ENCODE measurements around the gene NFATC1. TPM values are rescaled to one million over a fixed set of nuclear protein-coding genes. Genes with fewer than 3 reads are reported as not detected.

Gene NFATC1
- polyA plus RNA-seq, 2 of the 4 experiments (the other 2 are of a cell fraction), result 0.52 to 1.7 TPM

DNA sequence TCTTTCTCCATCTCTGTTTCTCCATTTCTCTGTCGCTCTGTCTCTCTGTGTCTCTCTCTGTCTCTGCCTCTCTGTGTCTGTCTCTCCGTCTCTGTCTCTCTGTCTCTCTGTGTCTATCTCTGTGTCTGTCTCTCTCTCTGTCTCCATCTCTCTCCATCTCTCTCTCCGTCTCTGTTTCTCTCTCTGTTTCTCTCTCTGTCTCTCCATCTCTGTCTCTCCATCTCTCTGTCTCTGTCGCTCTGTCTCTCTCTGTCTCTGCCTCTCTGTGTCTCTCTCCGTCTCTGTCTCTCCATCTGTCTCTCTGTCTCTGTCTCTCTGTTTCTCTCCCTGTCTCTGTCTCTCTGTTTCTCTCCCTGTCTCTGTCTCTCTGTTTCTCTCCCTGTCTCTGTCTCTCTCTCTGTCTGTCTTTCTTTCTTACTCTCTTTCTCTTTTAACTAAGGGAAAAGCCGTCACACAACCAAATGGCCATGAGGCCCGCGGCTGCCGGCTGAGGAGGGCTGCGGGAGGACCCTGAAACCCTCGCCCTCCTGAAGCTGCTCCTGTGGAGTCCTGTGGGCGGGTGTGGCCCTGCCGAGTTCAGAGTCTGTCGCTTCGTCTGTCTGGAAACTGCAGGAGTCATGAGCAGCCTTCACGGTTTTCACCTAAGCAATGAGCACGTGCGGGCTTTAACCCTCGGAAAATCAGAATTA, 29.3 kb downstream of the NFATC1 start (continued):
- no peak for TF ChIP-seq EHMT2 (IDR thresholded peaks at IDR 0.05; ENCODE audit: low read depth)

DNA sequence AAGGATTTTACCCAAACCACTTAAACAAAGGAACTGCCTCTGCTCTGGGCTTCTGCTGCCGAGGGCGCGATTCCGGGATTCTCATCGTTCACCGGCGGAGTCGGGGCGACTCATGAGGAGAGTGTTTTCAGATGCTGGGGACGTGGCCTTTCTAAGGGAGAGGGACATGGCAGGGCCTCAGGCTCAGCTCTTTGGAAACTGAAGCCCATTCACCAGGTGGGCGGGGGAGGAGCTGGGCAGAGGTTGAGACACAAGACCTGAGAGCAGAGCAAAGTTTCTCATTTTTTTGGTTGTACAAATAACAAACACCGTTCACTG, 29.8 kb downstream of the NFATC1 start:
- DNase-seq (ENCODE audit: low read depth in 1 of 2, low spot score in 1 of 2) (no peak), ATAC-seq (no peak), FAIRE-seq (no peak)
- 84% methylated on average over 12 of the region's 12 CpGs for WGBS (ENCODE audit: missing lambda C conversion rate)
- Histone ChIP-seq H3K27ac (no peak overlapping the region), H3K4me2 (no peak overlapping the region), H3K4me1 (no peaks in the 10 kb centered on the region), H3K9me3 (no peaks in the 10 kb centered on the region), H3K4me3 (no peak overlapping the region)
- CTCF ChIA-PET, result no interaction called here
- POLR2A ChIA-PET, result no interaction called here
- TF ChIP-seq, protein P1, sequence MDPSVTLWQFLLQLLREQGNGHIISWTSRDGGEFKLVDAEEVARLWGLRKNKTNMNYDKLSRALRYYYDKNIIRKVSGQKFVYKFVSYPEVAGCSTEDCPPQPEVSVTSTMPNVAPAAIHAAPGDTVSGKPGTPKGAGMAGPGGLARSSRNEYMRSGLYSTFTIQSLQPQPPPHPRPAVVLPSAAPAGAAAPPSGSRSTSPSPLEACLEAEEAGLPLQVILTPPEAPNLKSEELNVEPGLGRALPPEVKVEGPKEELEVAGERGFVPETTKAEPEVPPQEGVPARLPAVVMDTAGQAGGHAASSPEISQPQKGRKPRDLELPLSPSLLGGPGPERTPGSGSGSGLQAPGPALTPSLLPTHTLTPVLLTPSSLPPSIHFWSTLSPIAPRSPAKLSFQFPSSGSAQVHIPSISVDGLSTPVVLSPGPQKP (IDR thresholded peaks at IDR 0.05; ENCODE audit: low read depth, low read length), result no peak
- no peak for TF ChIP-seq HEYL (CRISPR knock-in tag; IDR thresholded peaks at IDR 0.05)
- TF ChIP-seq, protein P2, sequence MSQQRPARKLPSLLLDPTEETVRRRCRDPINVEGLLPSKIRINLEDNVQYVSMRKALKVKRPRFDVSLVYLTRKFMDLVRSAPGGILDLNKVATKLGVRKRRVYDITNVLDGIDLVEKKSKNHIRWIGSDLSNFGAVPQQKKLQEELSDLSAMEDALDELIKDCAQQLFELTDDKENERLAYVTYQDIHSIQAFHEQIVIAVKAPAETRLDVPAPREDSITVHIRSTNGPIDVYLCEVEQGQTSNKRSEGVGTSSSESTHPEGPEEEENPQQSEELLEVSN (IDR thresholded peaks at IDR 0.05; ENCODE audit: borderline replicate concordance, low read depth), result no peak
- no peak for TF ChIP-seq MAFK (IDR thresholded peaks at IDR 0.05; ENCODE audit: partially characterized antibody)
- TF ChIP-seq ZC3H11A (IDR thresholded peaks at IDR 0.05), result no peak
- no peak for TF ChIP-seq TP53 (CRISPR knock-in tag; IDR thresholded peaks at IDR 0.05)

DNA sequence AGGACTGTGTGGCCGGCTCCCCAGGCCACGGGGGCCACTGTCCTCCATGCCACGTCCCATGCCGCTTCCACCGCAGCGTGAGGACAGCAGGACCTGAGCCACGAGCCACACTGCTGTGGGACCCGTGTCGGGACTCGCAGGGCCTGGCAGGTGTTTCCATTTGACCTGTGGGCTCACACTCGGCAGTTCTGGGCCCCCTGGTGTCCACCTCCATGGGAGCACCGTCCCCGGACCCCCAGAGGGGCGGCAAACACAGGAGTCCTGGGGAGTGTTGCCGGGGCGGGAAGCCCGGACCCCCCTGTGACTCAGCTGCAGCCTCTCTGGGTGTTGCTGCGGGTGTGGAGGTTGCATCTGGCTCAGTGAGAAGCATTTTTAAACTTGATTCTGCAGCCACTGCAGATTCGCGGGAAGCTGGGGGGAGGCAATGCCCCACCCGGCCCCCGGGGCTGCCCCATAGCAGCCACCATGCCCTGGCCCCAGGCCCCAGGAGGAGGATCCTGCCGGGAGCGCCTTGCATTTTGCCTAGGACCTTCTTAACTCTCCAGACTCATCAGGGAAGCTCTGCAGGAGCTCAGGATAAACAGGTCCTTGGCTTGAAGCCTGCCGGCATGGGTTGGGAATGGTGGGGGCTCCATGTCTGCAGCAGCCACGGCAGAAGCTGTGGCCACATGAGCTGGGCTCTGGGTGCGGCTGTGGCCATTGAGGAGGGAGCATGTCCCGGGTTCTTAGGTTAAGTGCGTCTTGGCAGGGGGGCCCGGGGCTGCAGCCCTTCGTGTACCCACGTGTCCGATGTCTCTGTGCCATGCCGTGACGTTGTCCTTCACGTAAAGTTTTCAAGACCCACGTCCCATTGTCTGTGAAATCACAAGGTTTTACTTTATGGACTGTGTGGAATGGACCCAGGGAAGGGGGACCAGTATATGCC, 30.9 kb downstream of the NFATC1 start:
- ATAC-seq (peak in 1 of 2 experiments; percentile 20; a peak in 1 of 6 replicates), DNase-seq (ENCODE audit: low read depth in 1 of 2, low spot score in 1 of 2) (no peak), FAIRE-seq (no peak)
- no peak overlapping the region for H3K4me3 ChIP-seq
- H3K27ac ChIP-seq, result no peak overlapping the region
- TF ChIP-seq, protein P1 (IDR thresholded peaks at IDR 0.05; ENCODE audit: low read depth, low read length), result no peak
- TF ChIP-seq EHMT2 (IDR thresholded peaks at IDR 0.05; ENCODE audit: low read depth) (no peak), JUNB (IDR thresholded peaks at IDR 0.05) (no peak), ZSCAN20 (CRISPR knock-in tag; IDR thresholded peaks at IDR 0.05) (no peak), SREBF2 (IDR thresholded peaks at IDR 0.05) (no peak), TFCP2L1 (CRISPR knock-in tag; IDR thresholded peaks at IDR 0.05) (no peak), NPAS2 (CRISPR knock-in tag; IDR thresholded peaks at IDR 0.05; ENCODE audit: borderline replicate concordance) (no peak), CBX2 (IDR thresholded peaks at IDR 0.05; ENCODE audit: borderline replicate concordance, low read depth) (no peak), ZFP36 (IDR thresholded peaks at IDR 0.05; ENCODE audit: borderline replicate concordance, partially characterized antibody) (no peak), CEBPB (IDR thresholded peaks at IDR 0.05) (no peak), HOXB13 (CRISPR knock-in tag; IDR thresholded peaks at IDR 0.05; ENCODE audit: low read depth) (no peak), KDM5A (IDR thresholded peaks at IDR 0.05) (no peak), RCOR1 (IDR thresholded peaks at IDR 0.05; ENCODE audit: low read depth, low read length) (no peak), MYC (IDR thresholded peaks at IDR 0.05; ENCODE audit: borderline replicate concordance, low read length) (no peak)
- TF ChIP-seq, protein P3, sequence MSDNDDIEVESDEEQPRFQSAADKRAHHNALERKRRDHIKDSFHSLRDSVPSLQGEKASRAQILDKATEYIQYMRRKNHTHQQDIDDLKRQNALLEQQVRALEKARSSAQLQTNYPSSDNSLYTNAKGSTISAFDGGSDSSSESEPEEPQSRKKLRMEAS (IDR thresholded peaks at IDR 0.05), result no peak
- TF ChIP-seq, protein P4, sequence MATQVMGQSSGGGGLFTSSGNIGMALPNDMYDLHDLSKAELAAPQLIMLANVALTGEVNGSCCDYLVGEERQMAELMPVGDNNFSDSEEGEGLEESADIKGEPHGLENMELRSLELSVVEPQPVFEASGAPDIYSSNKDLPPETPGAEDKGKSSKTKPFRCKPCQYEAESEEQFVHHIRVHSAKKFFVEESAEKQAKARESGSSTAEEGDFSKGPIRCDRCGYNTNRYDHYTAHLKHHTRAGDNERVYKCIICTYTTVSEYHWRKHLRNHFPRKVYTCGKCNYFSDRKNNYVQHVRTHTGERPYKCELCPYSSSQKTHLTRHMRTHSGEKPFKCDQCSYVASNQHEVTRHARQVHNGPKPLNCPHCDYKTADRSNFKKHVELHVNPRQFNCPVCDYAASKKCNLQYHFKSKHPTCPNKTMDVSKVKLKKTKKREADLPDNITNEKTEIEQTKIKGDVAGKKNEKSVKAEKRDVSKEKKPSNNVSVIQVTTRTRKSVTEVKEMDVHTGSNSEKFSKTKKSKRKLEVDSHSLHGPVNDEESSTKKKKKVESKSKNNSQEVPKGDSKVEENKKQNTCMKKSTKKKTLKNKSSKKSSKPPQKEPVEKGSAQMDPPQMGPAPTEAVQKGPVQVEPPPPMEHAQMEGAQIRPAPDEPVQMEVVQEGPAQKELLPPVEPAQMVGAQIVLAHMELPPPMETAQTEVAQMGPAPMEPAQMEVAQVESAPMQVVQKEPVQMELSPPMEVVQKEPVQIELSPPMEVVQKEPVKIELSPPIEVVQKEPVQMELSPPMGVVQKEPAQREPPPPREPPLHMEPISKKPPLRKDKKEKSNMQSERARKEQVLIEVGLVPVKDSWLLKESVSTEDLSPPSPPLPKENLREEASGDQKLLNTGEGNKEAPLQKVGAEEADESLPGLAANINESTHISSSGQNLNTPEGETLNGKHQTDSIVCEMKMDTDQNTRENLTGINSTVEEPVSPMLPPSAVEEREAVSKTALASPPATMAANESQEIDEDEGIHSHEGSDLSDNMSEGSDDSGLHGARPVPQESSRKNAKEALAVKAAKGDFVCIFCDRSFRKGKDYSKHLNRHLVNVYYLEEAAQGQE (IDR thresholded peaks at IDR 0.05), result no peak
- TF ChIP-seq, protein P5, sequence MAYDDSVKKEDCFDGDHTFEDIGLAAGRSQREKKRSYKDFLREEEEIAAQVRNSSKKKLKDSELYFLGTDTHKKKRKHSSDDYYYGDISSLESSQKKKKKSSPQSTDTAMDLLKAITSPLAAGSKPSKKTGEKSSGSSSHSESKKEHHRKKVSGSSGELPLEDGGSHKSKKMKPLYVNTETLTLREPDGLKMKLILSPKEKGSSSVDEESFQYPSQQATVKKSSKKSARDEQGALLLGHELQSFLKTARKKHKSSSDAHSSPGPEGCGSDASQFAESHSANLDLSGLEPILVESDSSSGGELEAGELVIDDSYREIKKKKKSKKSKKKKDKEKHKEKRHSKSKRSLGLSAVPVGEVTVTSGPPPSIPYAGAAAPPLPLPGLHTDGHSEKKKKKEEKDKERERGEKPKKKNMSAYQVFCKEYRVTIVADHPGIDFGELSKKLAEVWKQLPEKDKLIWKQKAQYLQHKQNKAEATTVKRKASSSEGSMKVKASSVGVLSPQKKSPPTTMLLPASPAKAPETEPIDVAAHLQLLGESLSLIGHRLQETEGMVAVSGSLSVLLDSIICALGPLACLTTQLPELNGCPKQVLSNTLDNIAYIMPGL (CRISPR knock-in tag; IDR thresholded peaks at IDR 0.05; ENCODE audit: borderline replicate concordance), result no peak
- TF ChIP-seq, protein P6, sequence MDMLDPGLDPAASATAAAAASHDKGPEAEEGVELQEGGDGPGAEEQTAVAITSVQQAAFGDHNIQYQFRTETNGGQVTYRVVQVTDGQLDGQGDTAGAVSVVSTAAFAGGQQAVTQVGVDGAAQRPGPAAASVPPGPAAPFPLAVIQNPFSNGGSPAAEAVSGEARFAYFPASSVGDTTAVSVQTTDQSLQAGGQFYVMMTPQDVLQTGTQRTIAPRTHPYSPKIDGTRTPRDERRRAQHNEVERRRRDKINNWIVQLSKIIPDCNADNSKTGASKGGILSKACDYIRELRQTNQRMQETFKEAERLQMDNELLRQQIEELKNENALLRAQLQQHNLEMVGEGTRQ (IDR thresholded peaks at IDR 0.05), result no peak
- H3K4me1 ChIP-seq, result no peaks in the 10 kb centered on the region
- CTCF ChIA-PET, result no interaction called here
- no peak overlapping the region for H3K4me2 ChIP-seq
- POLR2A ChIA-PET, result no interaction called here
- 79% methylated on average over 15 of the region's 37 CpGs for WGBS (ENCODE audit: missing lambda C conversion rate)
- no peaks in the 10 kb centered on the region for H3K9me3 ChIP-seq
